WTC11 (cell line): ENCODE data around the gene PRSS23.
"Not testable (repeated sequence)": the region's sequence is repeated elsewhere in the genome, so short reads cannot be mapped to it uniquely, and the experiment has no call there.

ENCODE experiments used
- ATF2 ChIP-seq: sonication (generic); formaldehyde crosslinking; IDR thresholded peaks from 2 replicates; pipeline ENCODE4 v1.8.1; 2022; ENCODE audit warnings: low read depth, missing genetic modification reagents, borderline replicate concordance
- CREB1 ChIP-seq: sonication (generic); formaldehyde crosslinking; IDR thresholded peaks from 2 replicates; pipeline ENCODE4 v1.8.0; 2023; ENCODE audit warnings: mild to moderate bottlenecking, missing genetic modification reagents
- CREM ChIP-seq: sonication (generic); formaldehyde crosslinking; IDR thresholded peaks from 2 replicates; pipeline ENCODE4 v1.8.1; 2022; ENCODE audit warnings: mild to moderate bottlenecking, missing genetic modification reagents, moderate library complexity
- CTCF ChIP-seq: fragments of 200-600 bp; IDR thresholded peaks from 2 replicates; pipeline ENCODE4 v1.8.0; 2022; ENCODE audit warnings: antibody characterized with exemption
- FOXJ3 ChIP-seq: sonication (generic); formaldehyde crosslinking; IDR thresholded peaks from 2 replicates; pipeline ENCODE4 v1.9.0; 2021; ENCODE audit warnings: missing genetic modification reagents, mild to moderate bottlenecking, borderline replicate concordance
- JUN ChIP-seq: sonication (generic); formaldehyde crosslinking; IDR thresholded peaks from 2 replicates; pipeline ENCODE4 v1.8.0; 2023; ENCODE audit warnings: mild to moderate bottlenecking, missing genetic modification reagents
- MAX ChIP-seq: sonication (generic); formaldehyde crosslinking; IDR thresholded peaks from 2 replicates; pipeline ENCODE4 v1.8.0; 2022; ENCODE audit warnings: mild to moderate bottlenecking, missing genetic modification reagents
- PRDM15 ChIP-seq: sonication (generic); formaldehyde crosslinking; IDR thresholded peaks from 2 replicates; pipeline ENCODE4 v1.8.0; 2022; ENCODE audit warnings: missing genetic modification reagents
- TP53 ChIP-seq: sonication (generic); formaldehyde crosslinking; IDR thresholded peaks from 2 replicates; pipeline ENCODE4 v1.8.1; 2023; ENCODE audit warnings: mild to moderate bottlenecking, missing genetic modification reagents
- USF2 ChIP-seq: sonication (generic); formaldehyde crosslinking; IDR thresholded peaks from 2 replicates; pipeline ENCODE4 v1.8.1; 2023; ENCODE audit warnings: mild to moderate bottlenecking, missing genetic modification reagents, moderate library complexity
- TF ChIP-seq, protein P1 (sequence below): fragments of 250-450 bp; sonication (Bioruptor Pico); IDR thresholded peaks from 2 replicates; pipeline ENCODE4 v1.9.0; 2021; ENCODE audit warnings: mild to moderate bottlenecking, borderline replicate concordance
- TF ChIP-seq, protein P2 (sequence below): sonication (generic); formaldehyde crosslinking; IDR thresholded peaks from 2 replicates; pipeline ENCODE4 v1.8.1; 2023; ENCODE audit warnings: mild to moderate bottlenecking, missing genetic modification reagents

GRCh38 chr11:86824139-86824538 lies 23.8 kb downstream of the PRSS23 start:
- not testable (repeated sequence) for TF ChIP-seq MAX; CTCF; USF2 (CRISPR knock-in tag); PRDM15 (CRISPR knock-in tag); JUN (CRISPR knock-in tag); TP53 (CRISPR knock-in tag); FOXJ3 (CRISPR knock-in tag); ATF2 (CRISPR knock-in tag); CREB1 (CRISPR knock-in tag); CREM (CRISPR knock-in tag)
- TF ChIP-seq, protein P1, sequence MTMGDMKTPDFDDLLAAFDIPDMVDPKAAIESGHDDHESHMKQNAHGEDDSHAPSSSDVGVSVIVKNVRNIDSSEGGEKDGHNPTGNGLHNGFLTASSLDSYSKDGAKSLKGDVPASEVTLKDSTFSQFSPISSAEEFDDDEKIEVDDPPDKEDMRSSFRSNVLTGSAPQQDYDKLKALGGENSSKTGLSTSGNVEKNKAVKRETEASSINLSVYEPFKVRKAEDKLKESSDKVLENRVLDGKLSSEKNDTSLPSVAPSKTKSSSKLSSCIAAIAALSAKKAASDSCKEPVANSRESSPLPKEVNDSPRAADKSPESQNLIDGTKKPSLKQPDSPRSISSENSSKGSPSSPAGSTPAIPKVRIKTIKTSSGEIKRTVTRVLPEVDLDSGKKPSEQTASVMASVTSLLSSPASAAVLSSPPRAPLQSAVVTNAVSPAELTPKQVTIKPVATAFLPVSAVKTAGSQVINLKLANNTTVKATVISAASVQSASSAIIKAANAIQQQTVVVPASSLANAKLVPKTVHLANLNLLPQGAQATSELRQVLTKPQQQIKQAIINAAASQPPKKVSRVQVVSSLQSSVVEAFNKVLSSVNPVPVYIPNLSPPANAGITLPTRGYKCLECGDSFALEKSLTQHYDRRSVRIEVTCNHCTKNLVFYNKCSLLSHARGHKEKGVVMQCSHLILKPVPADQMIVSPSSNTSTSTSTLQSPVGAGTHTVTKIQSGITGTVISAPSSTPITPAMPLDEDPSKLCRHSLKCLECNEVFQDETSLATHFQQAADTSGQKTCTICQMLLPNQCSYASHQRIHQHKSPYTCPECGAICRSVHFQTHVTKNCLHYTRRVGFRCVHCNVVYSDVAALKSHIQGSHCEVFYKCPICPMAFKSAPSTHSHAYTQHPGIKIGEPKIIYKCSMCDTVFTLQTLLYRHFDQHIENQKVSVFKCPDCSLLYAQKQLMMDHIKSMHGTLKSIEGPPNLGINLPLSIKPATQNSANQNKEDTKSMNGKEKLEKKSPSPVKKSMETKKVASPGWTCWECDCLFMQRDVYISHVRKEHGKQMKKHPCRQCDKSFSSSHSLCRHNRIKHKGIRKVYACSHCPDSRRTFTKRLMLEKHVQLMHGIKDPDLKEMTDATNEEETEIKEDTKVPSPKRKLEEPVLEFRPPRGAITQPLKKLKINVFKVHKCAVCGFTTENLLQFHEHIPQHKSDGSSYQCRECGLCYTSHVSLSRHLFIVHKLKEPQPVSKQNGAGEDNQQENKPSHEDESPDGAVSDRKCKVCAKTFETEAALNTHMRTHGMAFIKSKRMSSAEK (CRISPR knock-in tag) = not testable (repeated sequence)
- TF ChIP-seq, protein P2, sequence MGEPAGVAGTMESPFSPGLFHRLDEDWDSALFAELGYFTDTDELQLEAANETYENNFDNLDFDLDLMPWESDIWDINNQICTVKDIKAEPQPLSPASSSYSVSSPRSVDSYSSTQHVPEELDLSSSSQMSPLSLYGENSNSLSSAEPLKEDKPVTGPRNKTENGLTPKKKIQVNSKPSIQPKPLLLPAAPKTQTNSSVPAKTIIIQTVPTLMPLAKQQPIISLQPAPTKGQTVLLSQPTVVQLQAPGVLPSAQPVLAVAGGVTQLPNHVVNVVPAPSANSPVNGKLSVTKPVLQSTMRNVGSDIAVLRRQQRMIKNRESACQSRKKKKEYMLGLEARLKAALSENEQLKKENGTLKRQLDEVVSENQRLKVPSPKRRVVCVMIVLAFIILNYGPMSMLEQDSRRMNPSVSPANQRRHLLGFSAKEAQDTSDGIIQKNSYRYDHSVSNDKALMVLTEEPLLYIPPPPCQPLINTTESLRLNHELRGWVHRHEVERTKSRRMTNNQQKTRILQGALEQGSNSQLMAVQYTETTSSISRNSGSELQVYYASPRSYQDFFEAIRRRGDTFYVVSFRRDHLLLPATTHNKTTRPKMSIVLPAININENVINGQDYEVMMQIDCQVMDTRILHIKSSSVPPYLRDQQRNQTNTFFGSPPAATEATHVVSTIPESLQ (CRISPR knock-in tag) = not testable (repeated sequence)
